ENCODE data around the gene RNASE11.

Gene RNASE11

DNA sequence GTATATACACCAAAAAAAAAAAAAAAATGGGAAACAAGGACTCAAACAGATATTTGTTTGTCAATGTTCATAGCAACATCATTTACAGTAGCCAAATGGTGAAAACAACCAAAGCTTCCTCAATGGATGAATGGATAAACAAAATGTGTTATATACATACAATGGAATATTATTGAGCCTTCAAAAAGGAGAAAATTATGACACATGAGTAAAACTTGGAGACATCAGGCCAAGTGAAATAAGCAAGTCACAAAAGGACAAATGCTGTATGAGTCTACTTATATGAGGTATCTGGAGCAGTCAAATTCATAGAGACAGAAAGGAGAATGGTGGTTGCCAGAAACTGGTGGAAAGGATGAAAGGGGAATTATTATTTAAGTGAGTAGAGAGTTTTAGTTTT lies 34.8 kb downstream of the RNASE11 start:
- DNase-seq = no peak
- no peaks in the 10 kb centered on the region for H3K27me3 Mint-ChIP-seq (ENCODE audit: low read depth, poor library complexity)
- TF ChIP-seq, protein P1, sequence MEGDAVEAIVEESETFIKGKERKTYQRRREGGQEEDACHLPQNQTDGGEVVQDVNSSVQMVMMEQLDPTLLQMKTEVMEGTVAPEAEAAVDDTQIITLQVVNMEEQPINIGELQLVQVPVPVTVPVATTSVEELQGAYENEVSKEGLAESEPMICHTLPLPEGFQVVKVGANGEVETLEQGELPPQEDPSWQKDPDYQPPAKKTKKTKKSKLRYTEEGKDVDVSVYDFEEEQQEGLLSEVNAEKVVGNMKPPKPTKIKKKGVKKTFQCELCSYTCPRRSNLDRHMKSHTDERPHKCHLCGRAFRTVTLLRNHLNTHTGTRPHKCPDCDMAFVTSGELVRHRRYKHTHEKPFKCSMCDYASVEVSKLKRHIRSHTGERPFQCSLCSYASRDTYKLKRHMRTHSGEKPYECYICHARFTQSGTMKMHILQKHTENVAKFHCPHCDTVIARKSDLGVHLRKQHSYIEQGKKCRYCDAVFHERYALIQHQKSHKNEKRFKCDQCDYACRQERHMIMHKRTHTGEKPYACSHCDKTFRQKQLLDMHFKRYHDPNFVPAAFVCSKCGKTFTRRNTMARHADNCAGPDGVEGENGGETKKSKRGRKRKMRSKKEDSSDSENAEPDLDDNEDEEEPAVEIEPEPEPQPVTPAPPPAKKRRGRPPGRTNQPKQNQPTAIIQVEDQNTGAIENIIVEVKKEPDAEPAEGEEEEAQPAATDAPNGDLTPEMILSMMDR (IDR thresholded peaks at IDR 0.05) = no peak
- H3K36me3 Mint-ChIP-seq (ENCODE audit: low read depth) = no peaks in the 10 kb centered on the region
- no peak overlapping the region for H3K4me3 Mint-ChIP-seq
- H3K4me1 Mint-ChIP-seq = peaks cover 2% of the 10 kb centered on the region
- H3K27ac Mint-ChIP-seq = no peak overlapping the region
- H3K9me3 Mint-ChIP-seq = no peaks in the 10 kb centered on the region

DNA sequence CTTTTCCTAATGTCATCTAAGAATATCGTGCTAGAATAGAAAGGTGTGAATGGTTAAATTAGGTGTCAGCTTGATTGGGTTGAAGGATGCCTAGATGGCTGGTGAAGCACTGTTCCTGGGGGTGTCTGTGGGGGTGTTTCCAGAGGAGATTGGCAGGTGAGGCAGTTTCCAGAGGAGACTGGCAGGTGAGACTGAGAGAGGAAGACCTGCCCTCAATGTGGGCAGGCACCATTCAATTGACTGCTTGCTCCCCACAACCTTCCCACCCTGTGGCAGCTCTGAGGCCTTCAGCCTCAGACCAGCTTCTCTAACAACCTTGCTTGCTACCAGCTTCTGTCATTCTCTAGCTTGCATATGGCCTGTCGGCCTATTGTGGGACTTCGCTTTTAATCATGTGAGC lies 36.2 kb downstream of the RNASE11 start:
- H3K36me3 Mint-ChIP-seq (ENCODE audit: low read depth) = no peaks in the 10 kb centered on the region
- TF ChIP-seq, protein P1 (IDR thresholded peaks at IDR 0.05) = no peak
- DNase-seq = no peak
- H3K27me3 Mint-ChIP-seq (ENCODE audit: low read depth, poor library complexity) = peaks cover 3% of the 10 kb centered on the region
- H3K4me3 Mint-ChIP-seq = no peak overlapping the region
- H3K27ac Mint-ChIP-seq = no peak overlapping the region
- H3K9me3 Mint-ChIP-seq = no peaks in the 10 kb centered on the region
- no peaks in the 10 kb centered on the region for H3K4me1 Mint-ChIP-seq

DNA sequence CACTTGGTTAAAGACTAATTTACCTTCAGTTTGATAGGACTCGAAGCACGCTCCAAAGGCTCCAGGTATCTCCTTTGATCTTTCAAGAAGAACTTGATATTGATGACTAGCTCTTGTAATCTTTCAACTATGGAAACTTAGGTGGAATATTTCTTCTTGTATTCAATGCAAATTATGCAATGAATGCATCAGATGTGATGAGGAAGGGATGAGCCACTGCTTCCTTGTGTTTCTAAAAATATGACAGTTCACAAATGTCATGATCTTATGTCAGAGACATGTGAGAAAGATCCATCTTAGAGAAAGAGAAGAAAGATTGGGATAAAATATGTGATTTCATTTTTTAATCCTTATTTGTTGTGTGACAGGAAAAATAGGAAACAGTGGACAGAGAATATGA lies 36.9 kb downstream of the RNASE11 start:
- TF ChIP-seq, protein P1 (IDR thresholded peaks at IDR 0.05) = no peak
- Mint-ChIP-seq H3K27ac (no peak overlapping the region), H3K4me3 (no peak overlapping the region), H3K36me3 (ENCODE audit: low read depth) (no peaks in the 10 kb centered on the region), H3K27me3 (ENCODE audit: low read depth, poor library complexity) (peaks cover 3% of the 10 kb centered on the region), H3K4me1 (no peaks in the 10 kb centered on the region), H3K9me3 (no peaks in the 10 kb centered on the region)
- no peak for DNase-seq

DNA sequence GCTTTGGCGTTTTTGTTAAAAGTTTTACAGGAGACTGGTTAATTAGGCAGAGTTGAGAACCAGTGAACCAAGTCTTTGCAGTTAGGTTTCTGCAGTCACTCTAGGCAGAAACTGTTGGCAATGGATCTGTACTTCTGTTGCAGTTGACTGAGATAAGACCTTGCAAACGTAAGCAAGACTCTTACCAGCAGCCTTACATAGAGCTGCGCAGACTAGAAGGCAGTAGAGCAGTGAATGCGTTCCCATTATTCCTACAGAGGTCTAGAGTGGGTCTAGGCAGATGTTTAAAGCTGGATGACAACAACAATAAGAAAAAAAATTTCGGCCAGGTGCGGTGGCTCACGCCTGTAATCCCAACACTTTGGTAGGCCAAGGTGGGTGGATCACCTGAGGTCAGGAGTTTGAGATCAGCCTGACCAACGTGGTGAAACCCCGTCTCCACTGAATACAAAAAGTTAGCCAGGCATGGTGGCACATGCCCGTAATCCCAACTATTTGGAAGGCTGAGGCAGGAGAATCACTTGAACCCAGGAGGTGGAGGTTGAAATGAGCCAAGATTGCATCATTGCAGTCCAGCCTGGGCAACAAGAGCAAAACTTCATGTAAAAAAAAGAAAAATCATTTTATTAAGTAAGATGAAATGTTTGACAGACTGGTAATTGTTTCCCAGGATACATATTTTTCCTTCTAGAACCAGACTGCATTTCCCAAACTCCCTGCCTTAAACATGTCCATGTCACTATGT lies 39.2 kb downstream of the RNASE11 start:
- H3K4me1 Mint-ChIP-seq = no peaks in the 10 kb centered on the region
- no peak overlapping the region for H3K4me3 Mint-ChIP-seq
- H3K27me3 Mint-ChIP-seq (ENCODE audit: low read depth, poor library complexity) = peaks cover 6% of the 10 kb centered on the region
- H3K36me3 Mint-ChIP-seq (ENCODE audit: low read depth) = no peaks in the 10 kb centered on the region
- H3K27ac Mint-ChIP-seq = no peak overlapping the region
- DNase-seq = no peak
- H3K9me3 Mint-ChIP-seq = no peaks in the 10 kb centered on the region
- TF ChIP-seq, protein P1 (IDR thresholded peaks at IDR 0.05) = no peak

DNA sequence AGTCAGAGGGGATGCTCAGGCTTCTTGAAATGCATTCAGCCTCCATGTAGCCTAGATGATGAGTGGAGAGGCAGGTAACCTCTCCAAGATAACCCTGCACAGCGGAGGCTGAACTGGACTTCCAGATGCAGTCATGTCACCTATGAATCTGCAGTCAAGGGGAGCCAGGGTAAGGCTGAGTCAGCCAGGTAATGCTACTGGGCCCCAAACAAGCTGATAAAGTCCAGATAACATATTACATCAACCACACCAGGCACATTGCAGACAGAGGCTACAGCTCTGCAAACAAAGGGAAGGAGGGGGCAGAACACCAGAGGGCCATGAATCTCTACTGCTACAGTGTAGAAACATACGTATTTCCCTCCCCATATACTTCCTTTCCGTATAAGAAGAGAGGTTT lies 40.9 kb downstream of the RNASE11 start:
- DNase-seq = no peak
- no peaks in the 10 kb centered on the region for H3K36me3 Mint-ChIP-seq (ENCODE audit: low read depth)
- peaks cover 9% of the 10 kb centered on the region for H3K27me3 Mint-ChIP-seq (ENCODE audit: low read depth, poor library complexity)

More for the DNA sequence above, 40.9 kb downstream of the RNASE11 start:
- TF ChIP-seq, protein P1 (IDR thresholded peaks at IDR 0.05) = no peak
- Mint-ChIP-seq H3K4me3 (no peak overlapping the region), H3K27ac (peak overlapping the region; percentile 29), H3K4me1 (no peaks in the 10 kb centered on the region), H3K9me3 (no peaks in the 10 kb centered on the region)

Data from nephron progenitor cell (in vitro differentiated cells).